Subcutaneous adipose tissue (tissue), 4 donors: ENCODE results near the gene CNTD1. TPM values are rescaled to one million over a fixed set of nuclear protein-coding genes. Genes with fewer than 3 reads are reported as not detected.

Source experiments
- CTCF ChIP-seq: fragments of 450-650 bp; IDR thresholded peaks from one replicate; pipeline ENCODE4 v1.5.1; 2016; ENCODE audit warnings: low read depth, mild to moderate bottlenecking, control low read depth, antibody characterized with exemption, moderate library complexity
- total RNA-seq, 4 donors: library from RNA; depleted of rRNA; stranded (reverse); fragments of >200 nt; gene quantifications; one replicate each; pipeline ENCODE4 v1.1.0, GENCODE V29; 2016

Gene CNTD1
- total RNA-seq, 4 donors from 2014 or later = 0.44 to 0.68 TPM; not detected in 2

- TF ChIP-seq CTCF = no peak
These were observed 24.5 kb upstream of the CNTD1 start for GRCh38 chr17:42774066-42774745.

- no peak for TF ChIP-seq CTCF
These were observed 23.0 kb upstream of the CNTD1 start for GRCh38 chr17:42775534-42776098.

- TF ChIP-seq CTCF = no peak
These were observed 20.1 kb upstream of the CNTD1 start for GRCh38 chr17:42778570-42778969.

GRCh38 chr17:42779304-42779935 lies 19.2 kb upstream of the CNTD1 start:
- TF ChIP-seq CTCF = no peak

- TF ChIP-seq CTCF = no peak
These were observed 18.5 kb upstream of the CNTD1 start, which contains the start of gene WNK4 for GRCh38 chr17:42779936-42780850. Gene WNK4 (plus strand): TSS chr17:42780610. CDS start chr17:42780699, 89 bp downstream.

GRCh38 chr17:42780851-42781638 lies 17.6 kb upstream of the CNTD1 start:
- no peak for TF ChIP-seq CTCF
